KMS-11 (cell line): Measurements from ENCODE around the gene CDKL4.

ENCODE experiments used
- H2AFZ ChIP-seq: fragments of 200-600 bp; sonication (generic); 2 replicates; pipeline ENCODE4 v1.6.1; 2016; ENCODE audit warnings: antibody characterized with exemption, mixed run types, low read depth
- H3K27ac ChIP-seq: fragments of 200-600 bp; sonication (generic); 2 replicates; pipeline ENCODE4 v1.6.1; 2016; ENCODE audit warnings: mild to moderate bottlenecking, mixed run types
- H3K27me3 ChIP-seq: fragments of 200-600 bp; sonication (generic); 2 replicates; pipeline ENCODE4 v1.6.1; 2017; ENCODE audit warnings: mild to moderate bottlenecking, low read depth, mixed run types, moderate library complexity; ENCODE audit not compliant: insufficient read depth
- H3K36me3 ChIP-seq: fragments of 200-600 bp; sonication (generic); 2 replicates; pipeline ENCODE4 v1.6.1; 2017; ENCODE audit warnings: mild to moderate bottlenecking, mixed run types; ENCODE audit not compliant: insufficient read depth
- H3K4me1 ChIP-seq: fragments of 200-600 bp; sonication (generic); 2 replicates; pipeline ENCODE4 v1.6.1; 2016; ENCODE audit warnings: mild to moderate bottlenecking, low read depth, mixed run types; ENCODE audit not compliant: poor library complexity, severe bottlenecking
- H3K4me2 ChIP-seq: fragments of 200-600 bp; sonication (generic); 2 replicates; pipeline ENCODE4 v1.7.0; 2016; ENCODE audit warnings: mild to moderate bottlenecking, mixed run types
- H3K4me3 ChIP-seq: fragments of 200-600 bp; sonication (generic); IDR thresholded peaks from 2 replicates; pipeline ENCODE4 v1.6.1; 2017; ENCODE audit warnings: low read depth, low read length, mixed read lengths; ENCODE audit not compliant: insufficient read depth
- H3K79me2 ChIP-seq: fragments of 200-600 bp; sonication (generic); 2 replicates; pipeline ENCODE4 v1.6.1; 2016; ENCODE audit warnings: low read depth, mixed run types; ENCODE audit not compliant: insufficient read depth
- H3K9ac ChIP-seq: fragments of 200-600 bp; sonication (generic); 2 replicates; pipeline ENCODE4 v1.6.1; 2016; ENCODE audit warnings: mild to moderate bottlenecking, mixed run types
- H4K20me1 ChIP-seq: fragments of 200-600 bp; sonication (generic); 2 replicates; pipeline ENCODE4 v1.6.1; 2016; ENCODE audit warnings: mild to moderate bottlenecking, mixed run types; ENCODE audit not compliant: insufficient read depth
- CTCF ChIP-seq: fragments of 200-600 bp; sonication (generic); conservative IDR thresholded peaks from 2 replicates; pipeline ENCODE4 v1.6.1; 2017; ENCODE audit warnings: low read depth, mild to moderate bottlenecking, antibody characterized with exemption, low read length, moderate library complexity, mixed read lengths

The CDKL4 gene

DNA sequence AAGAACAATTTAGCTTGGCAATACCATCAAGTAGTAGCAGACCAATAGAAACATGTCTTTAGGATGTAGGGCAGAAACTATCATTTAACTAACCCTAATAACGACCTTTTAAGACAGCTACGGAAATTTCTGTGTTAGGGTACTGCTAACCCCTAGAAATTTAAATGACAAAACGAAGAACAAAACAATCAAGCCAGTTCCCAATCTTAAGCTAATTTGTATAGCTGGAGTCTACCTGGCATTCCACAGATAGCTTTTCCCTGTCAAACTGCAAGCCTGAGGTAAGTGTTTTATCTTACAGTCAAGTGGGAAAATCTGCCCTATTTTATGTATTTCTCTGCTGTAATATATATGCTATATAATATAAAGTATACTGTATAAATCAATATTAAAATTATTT, 37.6 kb upstream of the CDKL4 start:
- H3K27me3 ChIP-seq: no peaks in the 10 kb centered on the region
- H3K4me2 ChIP-seq: no peak overlapping the region
- H3K4me3 ChIP-seq: no peak overlapping the region
- H4K20me1 ChIP-seq: no peaks in the 10 kb centered on the region
- no peaks in the 10 kb centered on the region for H3K36me3 ChIP-seq
- TF ChIP-seq CTCF: no peak
- no peaks in the 10 kb centered on the region for H3K79me2 ChIP-seq
- no peaks in the 10 kb centered on the region for H3K4me1 ChIP-seq
- no peak overlapping the region for H2AFZ ChIP-seq
- no peak overlapping the region for H3K27ac ChIP-seq
- no peak overlapping the region for H3K9ac ChIP-seq

- Histone ChIP-seq H3K9ac (no peak overlapping the region), H3K27me3 (no peaks in the 10 kb centered on the region), H4K20me1 (no peaks in the 10 kb centered on the region), H3K4me1 (no peaks in the 10 kb centered on the region), H3K79me2 (no peaks in the 10 kb centered on the region), H3K4me3 (no peak overlapping the region), H3K36me3 (no peaks in the 10 kb centered on the region), H2AFZ (no peak overlapping the region), H3K4me2 (no peak overlapping the region), H3K27ac (no peak overlapping the region)
- TF ChIP-seq CTCF: no peak
These were observed 31.2 kb upstream of the CDKL4 start for GRCh38 chr2:39275016-39275415.

GRCh38 chr2:39269941-39270340, 26.2 kb upstream of the CDKL4 start:
- Histone ChIP-seq H3K79me2 (no peaks in the 10 kb centered on the region), H3K4me3 (no peak overlapping the region), H3K36me3 (no peaks in the 10 kb centered on the region), H4K20me1 (no peaks in the 10 kb centered on the region), H3K9ac (no peak overlapping the region), H3K4me2 (no peak overlapping the region), H2AFZ (no peak overlapping the region), H3K4me1 (peaks cover 7% of the 10 kb centered on the region), H3K27me3 (no peaks in the 10 kb centered on the region), H3K27ac (no peak overlapping the region)
- no peak for TF ChIP-seq CTCF

- H3K27ac ChIP-seq: no peak overlapping the region
- peaks cover 7% of the 10 kb centered on the region for H3K4me1 ChIP-seq
- H3K4me2 ChIP-seq: no peak overlapping the region
- no peaks in the 10 kb centered on the region for H4K20me1 ChIP-seq
- no peak overlapping the region for H3K4me3 ChIP-seq
- H3K9ac ChIP-seq: no peak overlapping the region
- no peaks in the 10 kb centered on the region for H3K79me2 ChIP-seq
- H3K27me3 ChIP-seq: no peaks in the 10 kb centered on the region
- no peak for TF ChIP-seq CTCF
- H3K36me3 ChIP-seq: no peaks in the 10 kb centered on the region
- no peak overlapping the region for H2AFZ ChIP-seq
These were observed 23.2 kb upstream of the CDKL4 start for GRCh38 chr2:39266916-39267434.
